ENCODE measurements around the gene SND1.

The SND1 gene

DNA sequence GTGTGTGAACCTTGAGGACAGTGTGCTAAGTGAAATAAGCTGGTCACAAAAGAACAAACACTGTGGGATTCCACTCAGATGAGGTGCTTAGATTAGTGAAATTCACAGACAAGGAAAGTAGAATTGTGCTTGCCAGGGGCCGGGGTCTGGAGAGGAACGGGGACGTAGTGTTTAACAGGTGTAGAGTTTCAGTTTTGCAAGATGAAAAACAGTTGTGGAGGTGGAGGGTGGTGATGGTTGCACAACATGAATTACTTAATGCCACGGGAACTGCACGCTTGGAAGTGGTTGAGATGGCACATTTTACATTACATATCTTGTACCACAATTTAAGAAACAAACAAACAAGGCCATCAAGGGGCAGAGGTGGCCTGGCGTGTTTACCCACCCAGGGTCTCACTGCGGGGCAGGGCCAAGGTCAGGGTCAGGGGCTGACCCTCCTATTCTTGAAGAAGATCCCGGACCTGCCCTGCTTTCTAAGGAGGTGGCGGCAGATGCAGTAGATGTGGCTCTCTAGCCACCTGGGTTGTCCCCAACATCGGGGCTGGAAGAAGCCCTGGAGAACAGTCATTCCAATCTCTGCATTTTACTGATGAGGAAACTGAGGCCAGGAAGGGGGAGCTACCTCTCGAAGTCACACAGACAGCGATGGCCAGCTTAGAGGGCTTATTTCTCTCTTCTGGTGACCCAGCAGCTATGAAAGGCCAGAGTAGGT, 470.7 kb downstream of the SND1 start:
- DNase-seq (ENCODE audit: low read depth in 2 of 3, low spot score in 2 of 3): no peak

DNA sequence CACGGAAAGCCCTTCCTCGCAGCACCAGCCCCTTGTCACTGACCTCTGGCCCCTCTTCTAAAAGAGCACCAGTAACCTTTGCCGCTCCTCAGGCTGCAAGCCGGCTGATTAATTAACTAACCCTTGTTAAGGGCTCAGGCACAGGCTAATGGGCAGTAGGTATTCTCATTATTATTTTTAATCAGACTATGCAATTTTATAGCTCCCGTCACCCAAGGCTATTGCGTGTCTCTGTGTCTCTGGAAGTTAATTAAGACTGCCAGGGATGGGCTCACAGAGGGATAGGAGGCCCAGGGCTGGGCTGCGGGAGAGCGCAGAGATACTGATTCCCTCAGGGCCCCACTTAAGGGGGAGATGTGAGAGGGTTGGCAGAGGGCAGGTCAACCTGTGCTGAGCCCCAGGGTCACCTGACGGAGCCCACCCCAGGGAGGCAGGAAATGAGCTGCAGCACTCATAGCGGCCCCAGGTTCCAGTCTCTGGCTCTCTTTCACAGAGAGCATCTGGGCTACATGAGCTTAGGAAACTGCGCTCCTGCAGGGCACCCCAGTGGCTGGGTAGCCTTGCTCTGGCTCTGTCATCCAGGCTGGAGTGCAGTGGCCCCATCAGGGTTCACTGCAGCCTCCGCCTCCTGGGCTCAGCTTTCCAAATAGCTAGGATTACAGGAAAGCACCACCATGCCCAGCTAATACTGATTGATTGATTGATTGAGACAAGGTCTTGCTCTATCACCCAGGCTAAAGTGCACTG, 471.5 kb downstream of the SND1 start:
- DNase-seq (ENCODE audit: low read depth in 2 of 3, low spot score in 2 of 3): no peak

GRCh38 chr7:128124786-128125185, 472.8 kb downstream of the SND1 start:
- DNase-seq (ENCODE audit: low read depth in 2 of 3, low spot score in 2 of 3): no peak

- DNase-seq (ENCODE audit: low read depth in 2 of 3, low spot score in 2 of 3): no peak
Observed at GRCh38 chr7:128125816-128126215, 473.8 kb downstream of the SND1 start.

DNA sequence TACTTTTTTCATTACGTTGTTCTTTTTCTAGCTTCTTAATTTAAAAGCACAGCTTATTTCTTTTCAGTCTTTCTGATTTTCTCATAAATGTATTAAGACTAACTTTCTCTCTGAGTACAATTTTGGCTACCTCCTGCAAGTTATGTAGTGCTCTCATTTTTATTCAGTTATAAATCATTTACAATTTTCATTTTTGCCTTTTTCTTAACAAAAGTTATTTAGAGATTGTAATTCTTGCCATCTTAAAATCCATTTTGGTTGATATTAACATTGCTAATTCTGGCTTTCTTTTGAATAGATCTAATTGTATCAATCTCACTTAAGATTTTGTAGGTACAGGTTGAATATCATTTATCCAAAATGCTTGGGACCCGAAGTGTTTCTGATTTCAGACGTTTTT, 476.4 kb downstream of the SND1 start:
- DNase-seq (ENCODE audit: low read depth in 2 of 3, low spot score in 2 of 3): no peak

- DNase-seq (ENCODE audit: low read depth in 2 of 3, low spot score in 2 of 3): no peak
Observed at GRCh38 chr7:128129224-128129864, 477.4 kb downstream of the SND1 start.

- DNase-seq (ENCODE audit: low read depth in 2 of 3, low spot score in 2 of 3): no peak
Observed at GRCh38 chr7:128131115-128131514, 479.1 kb downstream of the SND1 start.

- DNase-seq (ENCODE audit: low read depth in 2 of 3, low spot score in 2 of 3): no peak
Observed at GRCh38 chr7:128131731-128132130, 479.7 kb downstream of the SND1 start.

- no peak for DNase-seq (ENCODE audit: low read depth in 2 of 3, low spot score in 2 of 3)
Observed at GRCh38 chr7:128132426-128133069, 480.6 kb downstream of the SND1 start.

DNA sequence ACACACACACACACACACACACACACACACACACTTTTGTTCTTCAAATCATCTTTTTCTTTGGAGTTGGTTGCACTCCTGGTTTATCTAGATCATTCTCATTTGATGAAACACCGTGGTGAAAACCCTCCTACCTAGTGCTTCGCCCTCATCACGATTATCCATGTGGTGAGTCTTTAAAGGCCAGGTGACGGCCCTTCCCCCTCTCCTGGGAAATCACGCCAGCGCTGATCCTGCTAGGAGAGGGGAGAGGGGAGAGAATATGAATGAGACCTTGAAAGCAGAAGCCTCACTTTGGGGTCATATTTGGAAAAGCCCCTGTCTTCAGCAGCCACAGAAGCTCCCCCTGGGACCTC, 483.1 kb downstream of the SND1 start:
- no peak for DNase-seq (ENCODE audit: low read depth in 2 of 3, low spot score in 2 of 3)

DNA sequence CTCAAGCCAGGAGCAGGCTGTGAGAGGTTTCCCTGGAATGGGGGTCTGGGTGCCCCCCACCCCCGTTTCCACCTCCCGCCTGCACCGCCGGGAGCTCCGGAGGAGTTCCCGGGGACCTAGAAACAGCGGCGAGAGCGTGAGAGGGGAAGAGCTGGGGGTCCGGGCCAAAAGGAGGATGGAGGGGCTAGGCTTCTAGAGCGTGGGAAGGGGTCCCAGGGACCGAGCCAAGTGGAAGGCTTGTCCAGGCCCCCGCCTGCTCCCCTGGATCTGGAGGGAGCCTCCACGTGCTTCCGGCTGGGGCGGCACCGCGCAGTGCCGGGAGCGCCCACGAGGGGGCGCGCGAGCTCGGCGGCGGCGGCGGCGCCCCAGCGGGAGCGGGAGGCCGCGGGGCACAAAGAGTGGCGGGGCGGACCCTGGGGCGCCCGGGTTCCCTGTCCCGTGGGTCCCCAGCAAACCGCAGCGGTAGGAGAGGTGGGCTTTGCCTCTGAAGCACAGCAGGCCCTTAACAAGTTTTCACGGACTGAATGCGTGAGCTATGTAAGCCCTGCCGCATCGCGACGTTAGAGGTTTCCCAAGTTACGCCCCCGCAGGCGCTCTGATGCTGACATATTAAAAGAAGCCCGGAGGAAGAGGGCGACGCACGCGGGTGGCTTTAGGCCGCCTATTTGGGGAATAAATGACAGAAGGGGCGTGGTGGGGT, 483.7 kb downstream of the SND1 start:
- DNase-seq (ENCODE audit: low read depth in 2 of 3, low spot score in 2 of 3): peak; percentile 40 to 61 (median 52)

GRCh38 chr7:128136215-128136597, 484.2 kb downstream of the SND1 start:
- DNase-seq (ENCODE audit: low read depth in 2 of 3, low spot score in 2 of 3): no peak

GRCh38 chr7:128137181-128137580, 485.2 kb downstream of the SND1 start:
- no peak for DNase-seq (ENCODE audit: low read depth in 2 of 3, low spot score in 2 of 3)

DNA sequence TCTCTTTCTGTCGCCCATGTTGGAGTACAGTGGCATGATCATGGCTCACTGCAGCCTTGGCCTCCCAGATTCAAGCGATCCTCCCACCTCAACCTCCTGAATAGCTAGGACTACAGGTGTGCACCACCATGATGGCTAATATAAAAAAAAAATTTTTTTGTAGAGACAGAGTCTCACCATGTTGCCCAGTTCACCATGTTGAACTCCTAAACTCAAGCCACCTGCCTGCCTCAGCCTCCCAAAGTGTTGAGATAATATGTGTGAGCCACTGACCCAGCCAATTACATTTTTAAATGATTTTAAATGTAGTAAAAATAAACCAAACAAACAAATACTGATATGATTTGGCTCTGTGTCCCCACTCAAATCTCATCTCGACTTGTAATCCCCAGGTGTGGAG, 487.4 kb downstream of the SND1 start:
- no peak for DNase-seq (ENCODE audit: low read depth in 2 of 3, low spot score in 2 of 3)

- DNase-seq (ENCODE audit: low read depth in 2 of 3, low spot score in 2 of 3): no peak
Observed at GRCh38 chr7:128141683-128142195, 489.7 kb downstream of the SND1 start.
